ENCODE data around the gene ARID1B. TPM values are rescaled to one million over a fixed set of nuclear protein-coding genes. Genes with fewer than 3 reads are reported as not detected.

ARID1B gene
- total RNA-seq, 1 experiment from 2014 or later = 60.3 TPM

DNA sequence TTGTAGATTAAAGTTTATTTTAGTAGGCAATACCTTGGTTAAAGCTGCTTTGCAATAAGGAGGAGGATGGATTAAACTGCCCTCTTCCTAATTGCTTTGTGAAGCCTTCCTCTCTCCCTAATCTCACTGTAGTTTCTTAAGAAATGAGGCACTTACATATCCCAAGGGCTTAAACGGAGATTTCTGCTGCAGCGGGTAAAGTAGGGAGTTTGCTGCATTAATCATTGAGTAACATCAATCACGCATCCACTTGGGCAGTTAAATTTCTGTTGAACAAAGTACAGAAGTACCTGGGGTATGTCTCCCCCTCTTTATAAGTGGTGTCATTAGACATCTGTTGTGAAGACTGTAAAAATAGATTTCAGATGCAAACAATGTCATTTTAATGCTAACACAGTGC lies 29.5 kb upstream of the ARID1B start (continued):
- TF ChIP-seq ERG (CRISPR knock-in tag; IDR thresholded peaks at IDR 0.05) = no peak
- TF ChIP-seq, protein P1, sequence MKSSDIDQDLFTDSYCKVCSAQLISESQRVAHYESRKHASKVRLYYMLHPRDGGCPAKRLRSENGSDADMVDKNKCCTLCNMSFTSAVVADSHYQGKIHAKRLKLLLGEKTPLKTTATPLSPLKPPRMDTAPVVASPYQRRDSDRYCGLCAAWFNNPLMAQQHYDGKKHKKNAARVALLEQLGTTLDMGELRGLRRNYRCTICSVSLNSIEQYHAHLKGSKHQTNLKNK (CRISPR knock-in tag; IDR thresholded peaks at IDR 0.05) = no peak
- TF ChIP-seq, protein P2, sequence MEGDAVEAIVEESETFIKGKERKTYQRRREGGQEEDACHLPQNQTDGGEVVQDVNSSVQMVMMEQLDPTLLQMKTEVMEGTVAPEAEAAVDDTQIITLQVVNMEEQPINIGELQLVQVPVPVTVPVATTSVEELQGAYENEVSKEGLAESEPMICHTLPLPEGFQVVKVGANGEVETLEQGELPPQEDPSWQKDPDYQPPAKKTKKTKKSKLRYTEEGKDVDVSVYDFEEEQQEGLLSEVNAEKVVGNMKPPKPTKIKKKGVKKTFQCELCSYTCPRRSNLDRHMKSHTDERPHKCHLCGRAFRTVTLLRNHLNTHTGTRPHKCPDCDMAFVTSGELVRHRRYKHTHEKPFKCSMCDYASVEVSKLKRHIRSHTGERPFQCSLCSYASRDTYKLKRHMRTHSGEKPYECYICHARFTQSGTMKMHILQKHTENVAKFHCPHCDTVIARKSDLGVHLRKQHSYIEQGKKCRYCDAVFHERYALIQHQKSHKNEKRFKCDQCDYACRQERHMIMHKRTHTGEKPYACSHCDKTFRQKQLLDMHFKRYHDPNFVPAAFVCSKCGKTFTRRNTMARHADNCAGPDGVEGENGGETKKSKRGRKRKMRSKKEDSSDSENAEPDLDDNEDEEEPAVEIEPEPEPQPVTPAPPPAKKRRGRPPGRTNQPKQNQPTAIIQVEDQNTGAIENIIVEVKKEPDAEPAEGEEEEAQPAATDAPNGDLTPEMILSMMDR (IDR thresholded peaks at IDR 0.05) = no peak

DNA sequence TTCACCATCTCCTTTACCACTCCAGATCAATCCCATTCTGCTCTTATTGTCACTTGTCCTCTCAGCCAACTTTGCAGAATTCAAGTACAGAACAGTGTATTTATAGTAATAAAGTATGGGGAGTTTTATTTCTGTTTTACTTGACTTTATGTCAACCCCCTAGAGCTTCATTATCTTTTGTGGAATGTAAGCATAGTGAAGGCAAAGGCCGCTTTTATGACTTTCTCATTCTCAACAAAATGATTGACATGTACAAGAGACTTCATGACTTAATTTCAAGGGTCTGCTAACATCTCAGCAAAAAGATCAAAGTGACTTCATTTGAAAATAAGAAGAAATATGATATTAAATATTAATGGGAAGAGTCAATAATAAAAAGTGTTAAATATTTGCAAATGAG lies 28.7 kb upstream of the ARID1B start:
- no peaks in the 10 kb centered on the region for H3K9me3 Mint-ChIP-seq
- no peak overlapping the region for H3K27ac Mint-ChIP-seq
- no peaks in the 10 kb centered on the region for H3K27me3 Mint-ChIP-seq (ENCODE audit: low read depth)
- TF ChIP-seq MLX (CRISPR knock-in tag; IDR thresholded peaks at IDR 0.05) (no peak), ZBTB21 (CRISPR knock-in tag; IDR thresholded peaks at IDR 0.05; ENCODE audit: borderline replicate concordance) (no peak)
- ATAC-seq (no peak), DNase-seq (ENCODE audit: low spot score) (no peak)
- ChIA-PET POLR2A (no interaction called here), CTCF (no interaction called here)
- no peaks in the 10 kb centered on the region for H3K36me3 Mint-ChIP-seq
- peaks cover 22% of the 10 kb centered on the region for H3K4me1 Mint-ChIP-seq
- H3K4me3 Mint-ChIP-seq = no peak overlapping the region

DNA sequence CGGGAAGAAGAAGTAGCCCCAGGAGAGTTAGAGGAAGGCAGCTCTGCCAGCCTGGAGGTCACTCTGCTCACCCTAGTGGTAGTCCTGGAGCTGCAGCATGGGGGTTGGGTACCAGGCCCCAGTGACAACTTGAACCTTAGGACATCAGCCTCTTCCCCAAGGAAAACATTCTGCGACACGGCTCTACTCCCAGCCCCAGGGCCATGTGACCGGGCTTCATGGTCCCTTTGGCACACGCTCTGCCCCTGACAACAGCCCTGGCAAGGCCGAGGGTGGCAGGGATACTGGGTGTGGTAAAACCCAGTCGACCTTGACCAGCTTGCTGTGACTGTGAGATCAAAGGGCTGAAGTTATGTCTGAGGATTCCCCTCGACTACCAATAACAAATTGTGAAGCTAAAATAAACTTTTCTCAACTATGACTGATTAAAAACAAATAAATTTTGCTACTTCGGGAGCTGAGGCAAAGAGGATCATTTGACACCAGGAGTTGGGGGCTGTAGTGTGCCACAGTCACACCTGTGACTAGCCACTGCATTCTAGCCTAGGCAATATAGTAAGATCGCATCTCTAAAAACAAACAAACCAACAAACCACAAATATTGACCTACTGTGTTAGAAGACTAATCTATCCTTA lies 24.4 kb upstream of the ARID1B start:
- Mint-ChIP-seq H3K36me3 (no peaks in the 10 kb centered on the region), H3K27ac (no peak overlapping the region), H3K9me3 (no peaks in the 10 kb centered on the region), H3K4me1 (peaks cover 12% of the 10 kb centered on the region), H3K4me3 (no peak overlapping the region), H3K27me3 (ENCODE audit: low read depth) (no peaks in the 10 kb centered on the region)
- peak; percentile 97 for ATAC-seq
- TF ChIP-seq ZNF671 (CRISPR knock-in tag; IDR thresholded peaks at IDR 0.05) (no peak), USF2 (CRISPR knock-in tag; IDR thresholded peaks at IDR 0.05) (0 out of 2 replicates have a peak, but pooled peaks have one; percentile 10)
- peak; percentile 38 for DNase-seq (ENCODE audit: low spot score)
- CTCF ChIA-PET = interaction anchor here (0.6 to 1.8 kb wide), 8 partner anchors 10 to 1658 kb away, joined by 3 to 9 read pairs (median 4); no protein-coding TSS in a partner anchor
- POLR2A ChIA-PET = no interaction called here

DNA sequence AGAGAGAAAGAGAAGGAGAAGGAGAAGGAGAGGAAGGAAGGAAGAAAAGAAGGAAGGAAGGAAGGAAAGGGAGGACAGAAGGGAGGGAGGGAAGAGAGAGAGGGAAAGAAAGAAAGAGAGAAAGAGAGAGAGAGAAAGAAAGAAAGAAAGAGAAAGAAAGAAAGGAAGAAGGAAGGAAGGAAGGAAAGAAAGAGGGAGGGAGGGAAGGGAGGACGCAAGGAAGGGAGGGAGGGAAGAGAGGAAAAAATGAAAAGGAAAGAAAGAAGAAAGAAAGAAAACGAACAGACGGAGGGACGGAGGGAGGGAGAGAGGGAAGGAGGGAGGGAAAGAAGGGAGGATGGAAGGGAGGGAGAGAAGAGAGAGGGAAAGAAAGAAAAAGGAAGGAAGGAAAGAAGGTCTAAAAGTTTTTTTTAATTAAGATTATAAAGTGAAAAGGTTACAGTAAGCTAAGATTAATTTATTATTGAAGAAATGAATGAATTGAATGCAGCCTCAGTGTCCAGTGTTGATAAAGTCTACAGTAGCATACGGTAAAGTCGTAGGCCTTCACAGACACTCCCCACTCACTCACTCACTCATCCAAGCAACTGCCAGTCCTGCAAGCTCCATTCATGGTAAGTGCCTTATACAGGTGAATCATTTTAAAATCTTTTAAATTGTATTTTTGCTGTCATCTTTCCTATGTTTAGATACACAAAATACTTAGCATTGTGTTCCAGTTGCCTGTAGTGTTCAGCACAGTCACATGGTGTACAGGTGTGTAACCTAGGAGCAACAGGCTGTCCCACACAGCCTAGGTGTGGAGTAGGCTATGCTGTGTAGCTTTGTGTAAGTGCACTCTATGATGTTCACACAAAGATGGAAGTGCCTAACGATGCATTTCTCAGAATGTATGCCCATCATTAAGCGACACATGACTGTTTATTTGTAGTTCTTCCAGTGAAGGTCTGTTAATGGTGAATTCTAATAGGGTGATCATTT lies 20.3 kb upstream of the ARID1B start:
- TF ChIP-seq TEAD4 (CRISPR knock-in tag; IDR thresholded peaks at IDR 0.05) = no peak
- no peak for TF ChIP-seq IRF1 (CRISPR knock-in tag; IDR thresholded peaks at IDR 0.05)
- no peak for TF ChIP-seq FOXP1 (CRISPR knock-in tag; IDR thresholded peaks at IDR 0.05; ENCODE audit: borderline replicate concordance)
- TF ChIP-seq ZNF512 (CRISPR knock-in tag; IDR thresholded peaks at IDR 0.05; ENCODE audit: borderline replicate concordance) = no peak
- TF ChIP-seq, protein P3, sequence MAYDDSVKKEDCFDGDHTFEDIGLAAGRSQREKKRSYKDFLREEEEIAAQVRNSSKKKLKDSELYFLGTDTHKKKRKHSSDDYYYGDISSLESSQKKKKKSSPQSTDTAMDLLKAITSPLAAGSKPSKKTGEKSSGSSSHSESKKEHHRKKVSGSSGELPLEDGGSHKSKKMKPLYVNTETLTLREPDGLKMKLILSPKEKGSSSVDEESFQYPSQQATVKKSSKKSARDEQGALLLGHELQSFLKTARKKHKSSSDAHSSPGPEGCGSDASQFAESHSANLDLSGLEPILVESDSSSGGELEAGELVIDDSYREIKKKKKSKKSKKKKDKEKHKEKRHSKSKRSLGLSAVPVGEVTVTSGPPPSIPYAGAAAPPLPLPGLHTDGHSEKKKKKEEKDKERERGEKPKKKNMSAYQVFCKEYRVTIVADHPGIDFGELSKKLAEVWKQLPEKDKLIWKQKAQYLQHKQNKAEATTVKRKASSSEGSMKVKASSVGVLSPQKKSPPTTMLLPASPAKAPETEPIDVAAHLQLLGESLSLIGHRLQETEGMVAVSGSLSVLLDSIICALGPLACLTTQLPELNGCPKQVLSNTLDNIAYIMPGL (CRISPR knock-in tag; IDR thresholded peaks at IDR 0.05) = no peak
- TF ChIP-seq ZNF138 (CRISPR knock-in tag; conservative IDR thresholded peaks at IDR 0.05) = no peak
- TF ChIP-seq ESRRA (CRISPR knock-in tag; IDR thresholded peaks at IDR 0.05; ENCODE audit: borderline replicate concordance) = no peak
- TF ChIP-seq CBFB (CRISPR knock-in tag; IDR thresholded peaks at IDR 0.05; ENCODE audit: low read depth) = no peak
- TF ChIP-seq TEAD1 (CRISPR knock-in tag; IDR thresholded peaks at IDR 0.05) = no peak
- no peak for TF ChIP-seq CREB1 (CRISPR knock-in tag; IDR thresholded peaks at IDR 0.05)
- ChIA-PET POLR2A (no interaction called here), CTCF (interaction anchor here (0.6 kb wide), 1 partner anchor 383 kb away, joined by 4 read pairs; no protein-coding TSS in a partner anchor)
- Mint-ChIP-seq H3K4me3 (no peak overlapping the region), H3K9me3 (no peaks in the 10 kb centered on the region), H3K4me1 (peaks cover 11% of the 10 kb centered on the region), H3K27ac (no peak overlapping the region), H3K27me3 (ENCODE audit: low read depth) (no peaks in the 10 kb centered on the region), H3K36me3 (no peaks in the 10 kb centered on the region)
- ATAC-seq = no peak
- DNase-seq (ENCODE audit: low spot score) = no peak
